ENCODE results near the gene EIF4E3.

DNA sequence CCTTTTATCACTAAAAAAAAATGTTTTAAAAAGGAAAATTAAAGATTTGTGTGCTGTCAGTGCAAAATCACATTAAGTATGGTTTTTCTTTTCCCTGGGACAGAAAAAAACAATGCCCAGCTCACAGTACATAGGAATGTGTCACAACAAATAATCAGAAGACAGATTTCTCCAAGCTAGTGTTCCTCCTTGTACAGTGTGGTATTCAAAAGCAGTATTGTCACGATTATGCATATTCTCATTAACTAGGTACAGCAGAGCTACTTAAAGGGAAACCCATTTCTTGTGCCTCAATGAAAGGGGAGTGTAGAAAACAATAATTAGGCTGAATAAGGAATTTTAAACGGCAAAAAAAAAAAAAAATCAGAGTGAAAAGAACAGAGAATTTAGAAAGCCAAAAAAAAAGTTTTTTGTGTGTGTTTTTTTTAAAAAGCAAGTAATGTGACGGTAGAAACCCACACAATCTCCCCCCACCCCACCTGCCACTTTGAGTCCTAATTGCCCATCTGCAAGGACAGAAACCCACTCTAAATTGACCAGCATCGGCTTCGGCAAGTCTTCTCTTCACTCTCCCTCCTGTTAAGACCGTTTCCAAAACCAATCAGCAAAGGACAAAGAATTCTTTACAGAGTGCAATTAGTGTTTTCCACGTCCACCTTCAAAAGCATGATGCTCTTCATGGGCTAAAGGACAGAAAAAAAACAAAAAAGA lies 41.0 kb downstream of the EIF4E3 start:
- TF ChIP-seq, protein P1, sequence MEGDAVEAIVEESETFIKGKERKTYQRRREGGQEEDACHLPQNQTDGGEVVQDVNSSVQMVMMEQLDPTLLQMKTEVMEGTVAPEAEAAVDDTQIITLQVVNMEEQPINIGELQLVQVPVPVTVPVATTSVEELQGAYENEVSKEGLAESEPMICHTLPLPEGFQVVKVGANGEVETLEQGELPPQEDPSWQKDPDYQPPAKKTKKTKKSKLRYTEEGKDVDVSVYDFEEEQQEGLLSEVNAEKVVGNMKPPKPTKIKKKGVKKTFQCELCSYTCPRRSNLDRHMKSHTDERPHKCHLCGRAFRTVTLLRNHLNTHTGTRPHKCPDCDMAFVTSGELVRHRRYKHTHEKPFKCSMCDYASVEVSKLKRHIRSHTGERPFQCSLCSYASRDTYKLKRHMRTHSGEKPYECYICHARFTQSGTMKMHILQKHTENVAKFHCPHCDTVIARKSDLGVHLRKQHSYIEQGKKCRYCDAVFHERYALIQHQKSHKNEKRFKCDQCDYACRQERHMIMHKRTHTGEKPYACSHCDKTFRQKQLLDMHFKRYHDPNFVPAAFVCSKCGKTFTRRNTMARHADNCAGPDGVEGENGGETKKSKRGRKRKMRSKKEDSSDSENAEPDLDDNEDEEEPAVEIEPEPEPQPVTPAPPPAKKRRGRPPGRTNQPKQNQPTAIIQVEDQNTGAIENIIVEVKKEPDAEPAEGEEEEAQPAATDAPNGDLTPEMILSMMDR (conservative IDR thresholded peaks at IDR 0.05) = no peak
- no peak for TF ChIP-seq EZH2 (IDR thresholded peaks at IDR 0.05; ENCODE audit: low read depth)
